Measurements from ENCODE around the gene GLI2. TPM values are rescaled to one million over a fixed set of nuclear protein-coding genes. Genes with fewer than 3 reads are reported as not detected.

GLI2 gene
- total RNA-seq, 1 experiment from 2014 or later, result 3.4 TPM

DNA sequence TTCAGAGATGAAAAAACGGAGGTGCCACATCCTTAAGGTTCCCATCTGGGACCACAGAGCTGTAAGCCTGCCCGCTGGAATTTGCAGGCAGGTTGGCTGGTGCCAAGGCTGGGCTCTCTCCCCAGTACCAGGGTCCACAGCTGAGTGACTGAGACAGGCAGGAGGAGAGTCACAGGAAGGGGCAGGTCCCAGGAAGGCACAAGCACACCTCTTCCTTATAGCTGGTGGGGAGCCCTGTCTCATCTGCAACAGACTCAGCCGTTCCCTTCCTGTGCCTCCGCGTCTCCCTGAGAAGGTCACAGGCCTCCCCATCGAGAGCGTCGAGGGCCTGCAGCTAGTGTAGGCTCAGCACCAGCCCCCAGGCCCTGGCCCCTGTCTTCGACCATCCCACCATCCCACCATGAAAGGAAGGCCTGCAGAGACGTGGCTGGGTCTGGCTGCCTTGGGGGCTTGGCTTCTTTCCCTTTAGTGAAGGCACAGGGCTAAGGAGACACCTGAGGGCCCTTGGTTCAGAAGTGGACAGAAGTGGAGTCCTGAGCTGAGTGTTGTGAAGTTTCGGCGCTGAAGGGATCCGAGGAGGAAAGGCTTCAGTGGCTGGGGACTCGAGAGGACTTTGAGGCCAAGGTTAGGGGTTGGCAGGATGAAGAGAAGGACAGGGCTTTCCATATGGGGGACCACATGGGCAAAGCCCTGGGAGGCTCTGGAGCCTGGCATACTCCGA lies 26.8 kb downstream of the GLI2 start:
- Histone ChIP-seq H4K20me1 (ENCODE audit: insufficient read depth) (no peaks in the 10 kb centered on the region), H3K27ac (ENCODE audit: low read depth, low read length) (no peak overlapping the region), H3K36me3 (ENCODE audit: control insufficient read depth in 1 of 2, insufficient read depth in 2 of 2, low read length in 2 of 2) (no peaks in the 10 kb centered on the region), H3K79me2 (ENCODE audit: insufficient read depth, low read length) (no peaks in the 10 kb centered on the region), H3K4me3 (replicated peaks in 1 of 2; ENCODE audit: low read depth in 1 of 2, low read length in 2 of 2) (no peak overlapping the region), H3K4me1 (ENCODE audit: control insufficient read depth in 1 of 2, insufficient read depth in 2 of 2, low read length in 2 of 2) (peaks cover 0 to 11% of the 10 kb centered on the region in 2 experiments; a peak in 3 of 4 replicates), H3K9me2 (ENCODE audit: insufficient read depth) (no peaks in the 10 kb centered on the region), H3K4me2 (ENCODE audit: low read length) (no peak overlapping the region), H3K9me3 (ENCODE audit: control insufficient read depth in 1 of 2, insufficient read depth in 1 of 2, low read depth in 1 of 2, low read length in 2 of 2) (no peaks in the 10 kb centered on the region), H3K27me3 (ENCODE audit: insufficient read depth, low read length) (no peaks in the 10 kb centered on the region), H2AFZ (ENCODE audit: low read depth, low read length, poor library complexity, severe bottlenecking) (no peak overlapping the region), H3K9ac (ENCODE audit: low read length) (no peak overlapping the region)
- POLR2A ChIA-PET, result no interaction called here
- TF ChIP-seq, protein P1, sequence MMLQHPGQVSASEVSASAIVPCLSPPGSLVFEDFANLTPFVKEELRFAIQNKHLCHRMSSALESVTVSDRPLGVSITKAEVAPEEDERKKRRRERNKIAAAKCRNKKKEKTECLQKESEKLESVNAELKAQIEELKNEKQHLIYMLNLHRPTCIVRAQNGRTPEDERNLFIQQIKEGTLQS (IDR thresholded peaks at IDR 0.05), result no peak
- TF ChIP-seq SIN3A (IDR thresholded peaks at IDR 0.05; ENCODE audit: low read depth) (no peak), CEBPB (IDR thresholded peaks at IDR 0.05; ENCODE audit: low read depth) (no peak), FOSL1 (IDR thresholded peaks at IDR 0.05; ENCODE audit: low read depth) (no peak), POLR2A (IDR thresholded peaks at IDR 0.05; ENCODE audit: borderline replicate concordance, extremely low read depth, insufficient read depth, insufficient read length) (no peak), CBX3 (IDR thresholded peaks at IDR 0.05; ENCODE audit: low read depth) (no peak), EGR1 (IDR thresholded peaks at IDR 0.05; ENCODE audit: low read depth) (no peak), JUND (IDR thresholded peaks at IDR 0.05) (no peak), EZH2 (IDR thresholded peaks at IDR 0.05) (no peak)
- TF ChIP-seq, protein P2, sequence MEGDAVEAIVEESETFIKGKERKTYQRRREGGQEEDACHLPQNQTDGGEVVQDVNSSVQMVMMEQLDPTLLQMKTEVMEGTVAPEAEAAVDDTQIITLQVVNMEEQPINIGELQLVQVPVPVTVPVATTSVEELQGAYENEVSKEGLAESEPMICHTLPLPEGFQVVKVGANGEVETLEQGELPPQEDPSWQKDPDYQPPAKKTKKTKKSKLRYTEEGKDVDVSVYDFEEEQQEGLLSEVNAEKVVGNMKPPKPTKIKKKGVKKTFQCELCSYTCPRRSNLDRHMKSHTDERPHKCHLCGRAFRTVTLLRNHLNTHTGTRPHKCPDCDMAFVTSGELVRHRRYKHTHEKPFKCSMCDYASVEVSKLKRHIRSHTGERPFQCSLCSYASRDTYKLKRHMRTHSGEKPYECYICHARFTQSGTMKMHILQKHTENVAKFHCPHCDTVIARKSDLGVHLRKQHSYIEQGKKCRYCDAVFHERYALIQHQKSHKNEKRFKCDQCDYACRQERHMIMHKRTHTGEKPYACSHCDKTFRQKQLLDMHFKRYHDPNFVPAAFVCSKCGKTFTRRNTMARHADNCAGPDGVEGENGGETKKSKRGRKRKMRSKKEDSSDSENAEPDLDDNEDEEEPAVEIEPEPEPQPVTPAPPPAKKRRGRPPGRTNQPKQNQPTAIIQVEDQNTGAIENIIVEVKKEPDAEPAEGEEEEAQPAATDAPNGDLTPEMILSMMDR (IDR thresholded peaks at IDR 0.05 in 2 of 3, conservative IDR thresholded peaks at IDR 0.05 in 1 of 3; ENCODE audit: borderline replicate concordance in 1 of 3, insufficient read depth in 1 of 3, low read depth in 2 of 3, low read length in 2 of 3), result no peak
- TF ChIP-seq, protein P3, sequence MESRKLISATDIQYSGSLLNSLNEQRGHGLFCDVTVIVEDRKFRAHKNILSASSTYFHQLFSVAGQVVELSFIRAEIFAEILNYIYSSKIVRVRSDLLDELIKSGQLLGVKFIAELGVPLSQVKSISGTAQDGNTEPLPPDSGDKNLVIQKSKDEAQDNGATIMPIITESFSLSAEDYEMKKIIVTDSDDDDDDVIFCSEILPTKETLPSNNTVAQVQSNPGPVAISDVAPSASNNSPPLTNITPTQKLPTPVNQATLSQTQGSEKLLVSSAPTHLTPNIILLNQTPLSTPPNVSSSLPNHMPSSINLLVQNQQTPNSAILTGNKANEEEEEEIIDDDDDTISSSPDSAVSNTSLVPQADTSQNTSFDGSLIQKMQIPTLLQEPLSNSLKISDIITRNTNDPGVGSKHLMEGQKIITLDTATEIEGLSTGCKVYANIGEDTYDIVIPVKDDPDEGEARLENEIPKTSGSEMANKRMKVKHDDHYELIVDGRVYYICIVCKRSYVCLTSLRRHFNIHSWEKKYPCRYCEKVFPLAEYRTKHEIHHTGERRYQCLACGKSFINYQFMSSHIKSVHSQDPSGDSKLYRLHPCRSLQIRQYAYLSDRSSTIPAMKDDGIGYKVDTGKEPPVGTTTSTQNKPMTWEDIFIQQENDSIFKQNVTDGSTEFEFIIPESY (IDR thresholded peaks at IDR 0.05; ENCODE audit: extremely low read depth, insufficient replicate concordance, low read length), result no peak
- CTCF ChIA-PET, result no interaction called here
- no peak for DNase-seq (ENCODE audit: low read depth, low spot score)
- no TSS peak for BruUV-seq (replicated peaks)
- RAD21 ChIA-PET (ENCODE audit: low non-redundant PET in 1 of 2, low total read pairs in 2 of 2, uncharacterized antibody in 2 of 2, unreplicated experiment in 2 of 2), result no interaction called here
- intact Hi-C loops (cut with micrococcal nuclease), result no loop called here
- no peak for ATAC-seq

Data from HCT116 (cell line).